ENCODE measurements around the gene MYO5C.

MYO5C gene

DNA sequence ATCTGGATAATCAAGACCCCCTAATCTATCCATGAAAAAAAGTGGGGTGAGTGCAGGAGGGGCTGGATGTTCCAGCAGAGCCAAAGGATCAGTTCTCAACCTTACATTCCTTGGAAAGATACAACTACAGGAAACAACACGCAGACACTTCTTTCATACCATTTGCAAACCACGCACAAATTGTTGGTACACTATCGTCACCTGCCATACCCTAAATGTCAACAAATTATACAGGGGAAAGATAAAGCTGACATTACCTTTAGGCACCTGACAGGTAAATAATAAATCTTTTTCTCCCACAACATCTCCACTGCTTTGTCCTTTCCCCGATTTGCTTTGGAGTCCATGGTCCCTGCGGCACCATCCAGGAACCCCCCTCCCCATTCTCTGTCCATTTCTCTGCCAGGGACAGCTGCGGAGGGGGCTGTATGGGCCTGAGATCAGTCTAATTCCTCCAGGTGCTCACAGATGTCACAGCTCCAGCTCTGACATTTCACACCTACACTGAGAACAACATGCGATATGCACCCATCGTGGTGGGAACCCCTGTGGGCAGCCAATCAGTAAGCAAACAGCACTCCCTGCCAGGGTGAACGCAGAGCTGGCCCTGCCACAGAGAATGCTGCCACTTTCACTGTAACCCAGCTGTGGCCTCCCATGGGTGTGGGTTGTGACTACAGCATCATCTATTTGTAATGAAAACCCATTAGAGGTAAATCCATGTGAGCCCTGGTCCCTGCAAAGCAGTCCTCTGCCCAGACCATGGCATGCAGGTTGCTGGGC, 145.4 kb downstream of the MYO5C start:
- no peak for DNase-seq
- no peak overlapping the region for H3K4me3 ChIP-seq
- intact Hi-C loops (cut with DNase I; ENCODE audit: low total_unique reads) = no loop called here
- H3K27ac ChIP-seq = no peak overlapping the region
- H3K36me3 ChIP-seq = peaks cover 21 to 77% (median 44%) of the 10 kb centered on the region in 3 donors
- H3K9me3 ChIP-seq = no peaks in the 10 kb centered on the region
- no peaks in the 10 kb centered on the region for H3K27me3 ChIP-seq
- no peaks in the 10 kb centered on the region for H3K4me1 ChIP-seq
- TF ChIP-seq, protein P1, sequence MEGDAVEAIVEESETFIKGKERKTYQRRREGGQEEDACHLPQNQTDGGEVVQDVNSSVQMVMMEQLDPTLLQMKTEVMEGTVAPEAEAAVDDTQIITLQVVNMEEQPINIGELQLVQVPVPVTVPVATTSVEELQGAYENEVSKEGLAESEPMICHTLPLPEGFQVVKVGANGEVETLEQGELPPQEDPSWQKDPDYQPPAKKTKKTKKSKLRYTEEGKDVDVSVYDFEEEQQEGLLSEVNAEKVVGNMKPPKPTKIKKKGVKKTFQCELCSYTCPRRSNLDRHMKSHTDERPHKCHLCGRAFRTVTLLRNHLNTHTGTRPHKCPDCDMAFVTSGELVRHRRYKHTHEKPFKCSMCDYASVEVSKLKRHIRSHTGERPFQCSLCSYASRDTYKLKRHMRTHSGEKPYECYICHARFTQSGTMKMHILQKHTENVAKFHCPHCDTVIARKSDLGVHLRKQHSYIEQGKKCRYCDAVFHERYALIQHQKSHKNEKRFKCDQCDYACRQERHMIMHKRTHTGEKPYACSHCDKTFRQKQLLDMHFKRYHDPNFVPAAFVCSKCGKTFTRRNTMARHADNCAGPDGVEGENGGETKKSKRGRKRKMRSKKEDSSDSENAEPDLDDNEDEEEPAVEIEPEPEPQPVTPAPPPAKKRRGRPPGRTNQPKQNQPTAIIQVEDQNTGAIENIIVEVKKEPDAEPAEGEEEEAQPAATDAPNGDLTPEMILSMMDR (IDR thresholded peaks at IDR 0.05) = no peak

DNA sequence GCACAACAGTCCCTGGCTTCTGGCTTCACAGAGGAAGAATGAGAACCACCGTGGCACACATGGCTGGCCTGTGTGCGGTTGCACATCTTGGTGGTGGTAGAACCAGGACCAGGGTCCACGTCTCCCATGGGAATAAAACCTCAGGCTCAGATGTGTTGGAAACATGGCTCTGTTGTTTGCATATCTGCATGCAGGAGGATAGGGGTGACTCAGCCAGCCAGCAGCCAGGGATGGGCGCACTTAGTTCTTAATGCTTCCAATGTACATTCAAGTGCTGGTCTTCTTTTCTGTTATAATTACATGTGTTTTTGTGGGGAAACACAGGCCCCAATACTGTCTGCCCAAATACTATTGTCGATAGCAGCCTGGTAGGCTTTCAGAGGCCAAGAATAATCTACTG, 147.2 kb downstream of the MYO5C start:
- TF ChIP-seq, protein P1 (IDR thresholded peaks at IDR 0.05) = no peak
- H3K9me3 ChIP-seq = no peaks in the 10 kb centered on the region
- no peak overlapping the region for H3K4me3 ChIP-seq
- H3K36me3 ChIP-seq = peaks cover 21 to 87% (median 62%) of the 10 kb centered on the region in 3 donors
- peaks cover 0 to 3% (median 0%) of the 10 kb centered on the region in 4 donors for H3K4me1 ChIP-seq
- H3K27me3 ChIP-seq = no peaks in the 10 kb centered on the region
- no peak overlapping the region for H3K27ac ChIP-seq
- intact Hi-C loops (cut with DNase I; ENCODE audit: low total_unique reads) = loop anchor here (10.0 kb wide), 1 partner anchor 194 kb away; no protein-coding TSS in a partner anchor
- no peak for DNase-seq

DNA sequence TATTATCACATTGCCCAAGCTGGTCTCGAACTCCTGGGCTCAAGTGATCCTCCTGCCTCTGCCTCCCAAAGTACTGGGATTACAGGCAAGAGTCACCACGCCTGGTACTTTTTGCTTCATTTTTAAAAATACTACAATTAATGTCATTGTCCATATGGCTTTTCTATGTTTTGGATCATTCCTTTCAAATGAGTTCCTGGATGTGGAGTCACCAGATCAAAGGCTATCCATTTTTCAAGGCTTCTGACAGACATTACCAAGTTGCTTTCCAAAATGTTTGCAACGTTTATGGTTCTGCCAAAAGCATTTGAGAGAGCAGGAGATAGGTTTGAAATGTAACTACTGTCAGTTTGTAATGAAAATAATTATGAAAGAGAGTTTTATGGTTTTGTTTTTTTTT, 148.8 kb downstream of the MYO5C start:
- no peak for DNase-seq
- Histone ChIP-seq H3K27ac (no peak overlapping the region), H3K4me3 (no peak overlapping the region), H3K9me3 (no peaks in the 10 kb centered on the region), H3K27me3 (no peaks in the 10 kb centered on the region), H3K4me1 (peaks cover 0 to 3% (median 0%) of the 10 kb centered on the region in 4 donors), H3K36me3 (peaks cover 18 to 80% (median 55%) of the 10 kb centered on the region in 3 donors)
- TF ChIP-seq, protein P1 (IDR thresholded peaks at IDR 0.05) = no peak
- intact Hi-C loops (cut with DNase I; ENCODE audit: low total_unique reads) = loop anchor here (10.0 kb wide), 1 partner anchor 192 kb away; no protein-coding TSS in a partner anchor

DNA sequence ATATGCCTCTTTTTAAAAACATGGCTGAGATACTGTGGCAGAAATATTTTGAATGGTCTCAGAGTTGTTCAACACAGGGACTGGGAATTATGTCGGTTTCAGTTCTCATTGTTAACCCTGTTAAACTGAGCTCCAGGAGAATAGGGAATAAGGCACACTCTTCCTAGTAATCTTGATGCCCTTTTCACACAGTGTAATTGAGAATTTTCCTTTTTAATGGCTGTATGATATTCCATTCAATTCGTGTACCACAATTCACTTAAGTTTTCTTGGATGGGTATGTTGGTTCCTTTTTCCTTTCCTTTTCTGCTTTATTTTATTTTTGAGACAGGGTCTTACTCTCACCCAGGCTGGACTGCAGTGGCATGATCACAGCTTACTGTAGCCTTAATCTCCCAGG, 149.3 kb downstream of the MYO5C start:
- no peak for DNase-seq
- H3K4me1 ChIP-seq = peaks cover 0 to 3% (median 0%) of the 10 kb centered on the region in 4 donors
- H3K4me3 ChIP-seq = no peak overlapping the region
- TF ChIP-seq, protein P1 (IDR thresholded peaks at IDR 0.05) = no peak
- H3K27ac ChIP-seq = no peak overlapping the region
- H3K27me3 ChIP-seq = no peaks in the 10 kb centered on the region
- peaks cover 20 to 76% (median 55%) of the 10 kb centered on the region in 3 donors for H3K36me3 ChIP-seq
- intact Hi-C loops (cut with DNase I; ENCODE audit: low total_unique reads) = loop anchor here (10.0 kb wide), 1 partner anchor 191 kb away; no protein-coding TSS in a partner anchor
- no peaks in the 10 kb centered on the region for H3K9me3 ChIP-seq

DNA sequence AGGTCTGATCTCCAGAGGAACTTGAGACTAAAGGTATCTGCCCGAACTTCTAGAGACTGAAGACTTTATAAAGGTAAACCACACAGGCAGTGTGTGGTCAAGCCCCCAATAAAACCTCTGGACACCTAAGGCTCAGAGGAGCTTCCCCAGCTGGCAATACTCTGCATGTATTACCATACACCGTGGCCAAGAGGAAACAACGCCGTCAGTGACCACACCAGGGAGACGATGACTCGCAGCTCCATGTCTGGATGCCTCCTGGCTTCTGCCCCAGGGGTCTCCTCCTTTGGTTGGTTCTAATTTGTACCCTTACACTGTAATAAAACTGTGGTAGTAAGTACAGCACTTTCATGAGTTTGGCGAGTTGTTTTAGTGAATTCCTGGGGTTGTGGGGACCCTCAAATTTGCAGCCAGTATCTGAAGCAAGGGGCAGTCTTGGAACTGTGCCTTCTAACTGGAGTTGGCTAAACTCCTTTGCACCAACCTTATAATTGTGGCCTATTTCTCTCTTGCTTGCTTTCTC, 150.9 kb downstream of the MYO5C start:
- TF ChIP-seq, protein P1 (IDR thresholded peaks at IDR 0.05) = no peak
- H3K9me3 ChIP-seq = no peaks in the 10 kb centered on the region
- H3K4me3 ChIP-seq = no peak overlapping the region
- peaks cover 29 to 74% (median 45%) of the 10 kb centered on the region in 3 donors for H3K36me3 ChIP-seq
- H3K27me3 ChIP-seq = no peaks in the 10 kb centered on the region
- no peak overlapping the region for H3K27ac ChIP-seq
- peaks cover 0 to 3% (median 0%) of the 10 kb centered on the region in 4 donors for H3K4me1 ChIP-seq
- intact Hi-C loops (cut with DNase I; ENCODE audit: low total_unique reads) = loop anchor here (10.0 kb wide), 1 partner anchor 190 kb away; no protein-coding TSS in a partner anchor
- no peak for DNase-seq

All from tibial artery (tissue), 4 donors.